GM21737 (cell line): ENCODE results near the gene RASA2.

Experiments used
- ATAC-seq: cut with Tn5 transposase; IDR thresholded peaks from one replicate; pipeline ENCODE4 v1.9.1; 2021; ENCODE audit warnings: mild to moderate bottlenecking, moderate library complexity; ENCODE audit not compliant: unreplicated experiment

Gene RASA2

GRCh38 chr3:141629976-141630375 lies 143.1 kb downstream of the RASA2 start:
- no peak for ATAC-seq

- ATAC-seq: no peak
Measured at GRCh38 chr3:141632779-141633374, 146.1 kb downstream of the RASA2 start.

DNA sequence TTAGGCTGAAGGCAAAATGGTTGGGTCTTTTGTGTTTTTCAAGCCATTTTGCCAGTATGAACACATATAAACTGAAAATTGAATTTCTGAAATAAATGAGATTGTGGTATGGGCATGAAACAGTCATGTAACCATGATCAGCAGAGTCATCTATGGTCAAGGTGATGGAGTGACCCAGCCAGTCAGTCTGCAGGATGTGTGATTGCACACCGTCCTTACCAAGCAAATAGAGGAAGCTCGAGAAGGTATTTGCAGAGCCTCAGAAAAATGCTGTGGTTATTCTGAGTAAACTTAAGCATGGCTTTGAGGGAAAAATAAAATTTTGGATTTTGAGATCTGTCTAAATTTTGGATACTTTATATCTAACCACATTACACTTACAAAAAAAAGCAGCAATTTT lies 155.4 kb downstream of the RASA2 start:
- ATAC-seq: no peak

DNA sequence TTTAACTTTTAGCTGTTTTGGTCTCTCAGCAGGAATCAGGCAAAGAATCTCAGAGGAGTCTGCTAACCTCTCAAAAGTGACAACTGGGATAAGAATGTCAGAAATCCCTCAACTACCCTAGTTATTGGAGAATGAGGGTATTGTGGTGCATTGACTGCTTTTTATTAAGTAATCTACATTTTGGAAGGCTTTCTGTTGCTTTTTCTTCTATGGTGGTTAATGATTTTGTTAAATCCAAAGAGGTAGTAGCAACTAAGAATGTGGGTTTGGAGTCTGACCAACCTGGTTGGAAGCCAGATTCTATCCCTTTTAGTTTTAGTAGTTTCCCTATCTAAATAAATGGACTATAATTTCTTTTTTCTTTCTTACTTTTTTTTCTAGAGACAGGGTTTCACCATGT lies 156.6 kb downstream of the RASA2 start:
- ATAC-seq: no peak

- no peak for ATAC-seq
Measured at GRCh38 chr3:141643796-141644195, 157.0 kb downstream of the RASA2 start.

DNA sequence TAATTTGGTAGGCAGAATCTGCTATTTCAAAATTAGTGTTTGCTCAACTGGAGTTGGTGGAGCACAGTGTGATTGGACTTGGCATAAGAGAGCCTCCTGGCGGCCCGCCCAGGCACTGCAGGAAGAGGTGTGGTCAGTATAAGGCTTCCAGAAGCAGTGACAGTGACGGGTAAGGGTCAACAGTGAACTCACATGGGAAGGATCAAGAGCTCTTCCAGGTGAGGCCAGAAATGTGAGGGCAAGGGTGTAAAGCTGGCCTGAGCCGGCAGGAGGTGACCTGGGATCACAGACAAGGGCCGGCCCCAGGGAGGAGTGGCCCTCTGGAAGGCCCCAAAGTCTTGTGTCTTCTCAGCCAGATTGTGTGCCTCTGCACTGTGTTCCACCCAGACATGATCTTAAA lies 158.1 kb downstream of the RASA2 start:
- ATAC-seq: no peak

- ATAC-seq: no peak
Measured at GRCh38 chr3:141646760-141647561, 160.1 kb downstream of the RASA2 start.

DNA sequence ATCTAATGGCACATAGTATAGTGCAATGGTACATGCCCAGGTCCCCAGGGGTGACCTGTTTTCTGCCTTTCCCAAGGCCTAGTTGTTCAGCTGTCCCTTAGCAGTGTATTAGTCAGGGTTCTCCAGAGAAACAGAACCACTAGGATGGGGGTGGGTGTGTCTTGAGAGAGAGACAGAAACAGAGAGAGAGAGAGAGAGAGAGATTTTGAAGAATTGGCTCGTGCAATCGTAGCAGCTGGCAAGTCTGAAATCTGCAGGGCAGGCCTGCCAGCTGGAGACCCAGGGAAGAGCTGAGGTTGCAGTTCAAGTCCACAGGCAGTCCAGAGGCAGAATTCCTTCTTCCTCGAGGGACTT lies 160.7 kb downstream of the RASA2 start:
- no peak for ATAC-seq

DNA sequence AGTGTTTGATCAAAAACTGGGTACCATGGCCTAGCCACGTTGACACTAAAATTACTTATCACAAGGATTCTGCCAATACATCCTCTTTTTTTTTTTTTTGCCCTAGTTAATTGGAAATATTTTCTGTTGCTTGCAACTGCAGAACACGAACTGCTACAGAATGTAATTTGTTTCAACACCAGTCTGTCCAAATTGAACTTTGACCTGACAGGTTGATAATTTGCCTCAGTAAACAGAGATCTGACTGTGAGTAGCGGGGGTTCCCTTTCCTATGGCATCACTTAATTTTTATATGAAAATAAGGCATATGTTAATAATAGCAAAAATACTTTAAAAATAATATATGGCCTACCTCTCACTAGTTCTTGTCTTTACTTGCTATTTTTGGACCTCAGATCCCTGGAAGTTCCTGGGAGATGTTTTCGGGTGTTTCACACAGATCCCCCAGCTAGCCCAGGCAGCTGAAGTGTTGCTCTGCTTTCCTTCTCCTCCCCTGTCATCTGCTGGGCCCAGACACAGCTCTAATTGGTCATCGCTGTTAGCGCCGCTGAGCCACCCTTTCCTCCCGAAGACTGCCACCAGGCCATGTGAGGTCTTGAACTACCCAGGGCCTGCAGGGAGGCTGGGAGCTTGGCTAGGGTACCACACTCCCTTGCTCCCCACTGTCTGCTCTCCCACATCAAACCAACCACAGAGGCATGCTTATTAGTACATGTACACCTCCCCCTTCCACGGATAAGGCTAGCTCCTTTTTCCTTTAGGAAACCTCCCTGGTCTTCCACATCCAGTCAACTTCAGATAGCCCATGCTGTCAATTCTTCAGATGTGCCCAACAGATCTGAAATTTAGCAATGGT lies 161.5 kb downstream of the RASA2 start:
- ATAC-seq: no peak

DNA sequence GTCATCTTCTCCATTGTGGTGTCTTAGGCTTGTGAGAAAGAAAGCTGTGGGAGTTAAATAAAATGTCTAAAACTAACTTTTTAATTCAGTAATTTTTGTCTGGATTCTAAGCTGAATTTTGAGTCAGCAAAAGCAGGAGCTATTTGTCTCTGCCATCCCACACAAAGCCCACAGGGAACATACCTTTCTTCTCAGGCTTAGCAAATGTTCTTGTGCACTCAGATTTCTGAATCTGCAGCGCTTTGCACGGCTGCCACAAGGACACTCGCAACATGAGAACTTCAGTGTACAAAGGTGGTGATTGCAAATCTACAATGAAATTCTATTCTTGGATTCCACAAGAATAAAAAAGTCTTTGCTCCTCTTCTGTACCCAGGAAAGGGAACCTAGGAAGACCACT lies 163.0 kb downstream of the RASA2 start:
- no peak for ATAC-seq

- ATAC-seq: no peak
Measured at GRCh38 chr3:141650783-141651182, 164.0 kb downstream of the RASA2 start.

DNA sequence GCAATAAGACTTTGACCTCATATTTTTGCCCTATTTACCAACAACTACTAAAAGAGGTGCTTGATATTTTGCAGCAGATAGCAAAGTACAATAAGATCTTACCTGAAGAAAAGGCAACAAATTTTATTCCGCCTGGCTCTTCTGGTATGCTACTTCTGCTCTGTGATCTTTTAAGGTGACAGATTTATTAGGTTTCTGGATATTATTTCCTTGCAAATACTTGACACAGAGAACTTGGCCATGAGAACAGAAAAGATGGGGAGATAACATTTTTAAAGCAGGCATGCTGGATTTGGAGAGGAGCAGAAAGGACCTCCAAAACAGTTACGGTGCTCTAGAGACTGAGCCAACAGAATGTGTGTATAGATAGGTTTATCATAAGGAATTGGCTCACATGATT lies 164.6 kb downstream of the RASA2 start:
- no peak for ATAC-seq

- no peak for ATAC-seq
Measured at GRCh38 chr3:141652349-141652748, 165.5 kb downstream of the RASA2 start.

- no peak for ATAC-seq
Measured at GRCh38 chr3:141653847-141654246, 167.0 kb downstream of the RASA2 start.

- no peak for ATAC-seq
Measured at GRCh38 chr3:141655801-141656200, 169.0 kb downstream of the RASA2 start.

- ATAC-seq: no peak
Measured at GRCh38 chr3:141656771-141657170, 169.9 kb downstream of the RASA2 start.

- no peak for ATAC-seq
Measured at GRCh38 chr3:141657516-141657915, 170.7 kb downstream of the RASA2 start.

GRCh38 chr3:141659821-141660613 lies 173.2 kb downstream of the RASA2 start:
- no peak for ATAC-seq

GRCh38 chr3:141660614-141660947 lies 173.8 kb downstream of the RASA2 start:
- ATAC-seq: no peak

- no peak for ATAC-seq
Measured at GRCh38 chr3:141661229-141662196, 174.7 kb downstream of the RASA2 start.
